ENCODE measurements around the gene BNC2.

Gene BNC2

GRCh38 chr9:16869131-16869881, 1.2 kb downstream of the BNC2 start:
- ATAC-seq: no peak

GRCh38 chr9:16868701-16869100, 1.8 kb downstream of the BNC2 start:
- no peak for ATAC-seq

GRCh38 chr9:16867576-16868311, 2.7 kb downstream of the BNC2 start:
- no peak for ATAC-seq

GRCh38 chr9:16866587-16866986, 3.9 kb downstream of the BNC2 start:
- no peak for ATAC-seq

GRCh38 chr9:16864649-16865434, 5.6 kb downstream of the BNC2 start:
- no peak for ATAC-seq

GRCh38 chr9:16848179-16848578, 22.3 kb downstream of the BNC2 start:
- no peak for ATAC-seq

- no peak for ATAC-seq
Observed at GRCh38 chr9:16846986-16847385, 23.5 kb downstream of the BNC2 start.

- no peak for ATAC-seq
Observed at GRCh38 chr9:16846367-16846766, 24.1 kb downstream of the BNC2 start.

- ATAC-seq: no peak
Observed at GRCh38 chr9:16834817-16835216, 35.7 kb downstream of the BNC2 start.

- no peak for ATAC-seq
Observed at GRCh38 chr9:16833296-16833835, 37.1 kb downstream of the BNC2 start.

- ATAC-seq: no peak
Observed at GRCh38 chr9:16832101-16832500, 38.4 kb downstream of the BNC2 start.

- no peak for ATAC-seq
Observed at GRCh38 chr9:16830806-16831205, 39.7 kb downstream of the BNC2 start.

GRCh38 chr9:16828340-16829281, 41.9 kb downstream of the BNC2 start:
- ATAC-seq: no peak

- ATAC-seq: no peak
Observed at GRCh38 chr9:16825971-16826625, 44.4 kb downstream of the BNC2 start.

- no peak for ATAC-seq
Observed at GRCh38 chr9:16825331-16825725, 45.1 kb downstream of the BNC2 start.

- ATAC-seq: no peak
Observed at GRCh38 chr9:16824545-16825330, 45.7 kb downstream of the BNC2 start.

GRCh38 chr9:16823906-16824305, 46.6 kb downstream of the BNC2 start:
- ATAC-seq: no peak

GRCh38 chr9:16821344-16821743, 49.1 kb downstream of the BNC2 start:
- no peak for ATAC-seq

- no peak for ATAC-seq
Observed at GRCh38 chr9:16817514-16817913, 53.0 kb downstream of the BNC2 start.

- no peak for ATAC-seq
Observed at GRCh38 chr9:16817002-16817401, 53.5 kb downstream of the BNC2 start.

GRCh38 chr9:16816011-16816410, 54.5 kb downstream of the BNC2 start:
- no peak for ATAC-seq
